Left lung (tissue), 14 donors: ENCODE measurements around the gene LALBA. TPM values are rescaled to one million over a fixed set of nuclear protein-coding genes. Genes with fewer than 3 reads are reported as not detected.
A peak's percentile ranks its signal among the peaks of the same experiment; 100 is the strongest.

Experiments used
- ATAC-seq: fragments of 200-7000 bp; cut with Tn5 transposase; one replicate; pipeline ENCODE4 v1.9.1; 2020; ENCODE audit warnings: moderate library complexity
- DNase-seq, 4 donors: peaks; one replicate each; pipeline ENCODE4 v3.0.0-alpha.2; 2013 to 2020
- H3K27ac ChIP-seq, 2 donors: fragments of 200-600 bp; sonication (generic) in 1 of 2; one replicate each; pipeline versions ENCODE4 v1.5.0 to v1.8.0; 2020 to 2021
- H3K27me3 ChIP-seq, 2 donors: fragments of 200-600 bp; sonication (generic) in 1 of 2; one replicate each; pipeline versions ENCODE4 v1.5.0 to v1.8.0; 2020 to 2021
- H3K36me3 ChIP-seq, 2 donors: fragments of 200-600 bp; sonication (generic) in 1 of 2; one replicate each; pipeline versions ENCODE4 v1.5.0 to v1.8.0; 2020 to 2021
- H3K4me1 ChIP-seq, 2 donors: fragments of 200-600 bp; one replicate each; pipeline ENCODE4 v1.8.0; 2021
- H3K4me3 ChIP-seq, 2 donors: fragments of 200-600 bp; sonication (generic) in 1 of 2; one replicate each; pipeline versions ENCODE4 v1.5.0 to v1.8.0; 2020 to 2021; ENCODE audit warnings: mild to moderate bottlenecking in 1 of 2
- H3K9me3 ChIP-seq, 2 donors: fragments of 200-600 bp; sonication (generic) in 1 of 2; one replicate each; pipeline versions ENCODE4 v1.5.0 to v1.8.0; 2020 to 2021
- CTCF ChIP-seq, 2 donors: fragments of 200-600 bp; sonication (generic) in 1 of 2; IDR thresholded peaks; one replicate each; pipeline versions ENCODE4 v1.5.0 to v1.8.0; 2021; ENCODE audit warnings: antibody characterized with exemption in 2 of 2
- intact Hi-C, 2 donors: fragments of 100-400 bp; cut with DNase I; formaldehyde crosslinking; loops; one replicate each; pipeline versions ENCODE4 v1.11.2 to v1.14.2; 2022
- long read RNA-seq, 12 donors: library from polyadenylated mRNA in 2 of 12; unstranded in 2 of 12; transcript quantifications; one replicate each; pipeline ENCODE4 v2.0.0 and lab custom pipeline, GENCODE V29; 2019 to 2026
- polyA plus RNA-seq, 6 donors: library from polyadenylated mRNA; unstranded; fragments of 120-200 nt; gene quantifications; one replicate each; pipeline ENCODE4 v1.2.1, GENCODE V29; 2013; ENCODE audit not compliant: insufficient read length in 6 of 6
- total RNA-seq, 2 donors: library from RNA; stranded (reverse); fragmentation: NEBNext Ultra II Directional; extraction: Animal tissue kit (Norgen Biotek cat#: 25700); gene quantifications; one replicate each; pipeline ENCODE4 v1.2.1, GENCODE V29; 2021
- donor health status: DM: no; HTN: yes; CAD: no.
- donor health status: DM: no; HTN: no; CAD: no.

LALBA gene
- total RNA-seq (not detected), polyA plus RNA-seq (not detected)
- long read RNA-seq, donor 1 = 0 reads
- long read RNA-seq, donor 2 = 0 reads
- long read RNA-seq, donor 3 = 0 reads
- long read RNA-seq, donor 4 = 0 reads
- long read RNA-seq, donor 5 = 0 reads
- long read RNA-seq, donor 6 = 0 reads
- long read RNA-seq, donor 7 = 0 reads
- long read RNA-seq, donor 8 = 0 reads
- long read RNA-seq, donor 9 = 0 reads
- long read RNA-seq, donor 10 = 0 reads
- long read RNA-seq, donor 11 = 0 reads
- long read RNA-seq, donor 12 = 0 reads

GRCh38 chr12:48569946-48570345, at the start of gene LALBA:
TSS of gene LALBA (minus strand) at chr12:48570046. CDS start at chr12:48570020, 26 bp downstream.
- DNase-seq (no peak), ATAC-seq (no peak)
- Histone ChIP-seq H3K27me3 (no peaks in the 10 kb centered on the region), H3K27ac (no peak within 1 kb of the TSS), H3K4me1 (no peaks in the 10 kb centered on the region), H3K36me3 (no peaks in the 10 kb centered on the region), H3K9me3 (no peaks in the 10 kb centered on the region), H3K4me3 (no peak within 1 kb of the TSS)
- no peak for TF ChIP-seq CTCF (IDR thresholded peaks at IDR 0.05)
- intact Hi-C loops = no loop called here

GRCh38 chr12:48618541-48618940, 48.7 kb upstream of the LALBA start:
- peak; percentile 88 to 98 for TF ChIP-seq CTCF (IDR thresholded peaks at IDR 0.05)
- H3K4me1 ChIP-seq = no peaks in the 10 kb centered on the region
- no peak overlapping the region for H3K4me3 ChIP-seq
- peaks cover 0 to 4% of the 10 kb centered on the region in 2 donors for H3K9me3 ChIP-seq
- H3K27me3 ChIP-seq = peaks cover 3 to 26% of the 10 kb centered on the region in 2 donors
- peak in 3 of 4 donors; percentile 56 to 71 (median 65) for DNase-seq
- ATAC-seq = peak; percentile 99
- no peak overlapping the region for H3K27ac ChIP-seq
- H3K36me3 ChIP-seq = no peaks in the 10 kb centered on the region
- intact Hi-C loops = no loop called here

GRCh38 chr12:48615681-48616080, 45.8 kb upstream of the LALBA start:
- Histone ChIP-seq H3K27me3 (peaks cover 3 to 26% of the 10 kb centered on the region in 2 donors), H3K27ac (no peak overlapping the region), H3K9me3 (peaks cover 0 to 13% of the 10 kb centered on the region in 2 donors), H3K4me1 (no peaks in the 10 kb centered on the region), H3K36me3 (no peaks in the 10 kb centered on the region), H3K4me3 (no peak overlapping the region)
- TF ChIP-seq CTCF (IDR thresholded peaks at IDR 0.05) = no peak
- DNase-seq (no peak), ATAC-seq (no peak)
- intact Hi-C loops = no loop called here

- H3K4me3 ChIP-seq = no peak overlapping the region
- H3K27me3 ChIP-seq = peaks cover 3 to 26% of the 10 kb centered on the region in 2 donors
- DNase-seq (no peak), ATAC-seq (no peak)
- H3K27ac ChIP-seq = no peak overlapping the region
- peaks cover 0 to 27% of the 10 kb centered on the region in 2 donors for H3K9me3 ChIP-seq
- no peaks in the 10 kb centered on the region for H3K4me1 ChIP-seq
- TF ChIP-seq CTCF (IDR thresholded peaks at IDR 0.05) = no peak
- intact Hi-C loops = no loop called here
- no peaks in the 10 kb centered on the region for H3K36me3 ChIP-seq
These were observed 43.5 kb upstream of the LALBA start for GRCh38 chr12:48613321-48613720.

- Histone ChIP-seq H3K9me3 (peaks cover 0 to 40% of the 10 kb centered on the region in 2 donors), H3K27me3 (no peaks in the 10 kb centered on the region), H3K4me3 (no peak overlapping the region), H3K27ac (no peak overlapping the region), H3K36me3 (no peaks in the 10 kb centered on the region), H3K4me1 (no peaks in the 10 kb centered on the region)
- intact Hi-C loops = no loop called here
- DNase-seq = no peak
- TF ChIP-seq CTCF (IDR thresholded peaks at IDR 0.05) = no peak
- no peak for ATAC-seq
These were observed 32.5 kb upstream of the LALBA start for GRCh38 chr12:48602192-48602989.
